H1 (cell line): ENCODE measurements around the gene ANKRD62. TPM values are rescaled to one million over a fixed set of nuclear protein-coding genes. Genes with fewer than 3 reads are reported as not detected.

ENCODE experiments used
- CTCF ChIA-PET: fragments of 300-600 bp; sonication (Branson Sonifier 250); formaldehyde crosslinking; loops from one replicate; lab custom pipeline; 2021; ENCODE audit not compliant: partially characterized antibody; lab: Charles Lee
- POLR2A ChIA-PET: fragments of 300-600 bp; sonication (Branson Sonifier 250); formaldehyde crosslinking; loops from one replicate; lab custom pipeline; 2021; ENCODE audit warnings: inconsistent platforms; ENCODE audit not compliant: partially characterized antibody; lab: Charles Lee
- DNase-seq, 2 experiments: peaks; one replicate each; pipeline versions ENCODE4 v3.0.0 to v3.0.0-alpha.2; 2010 to 2022; ENCODE audit warnings: low spot score in 2 of 2, low read depth in 1 of 2, mixed read lengths in 1 of 2
- FAIRE-seq: peaks from 2 replicates; lab custom pipeline; 2011; peaks lifted over from hg19 to GRCh38; lab: Jason Lieb, UNC
- H2AFZ ChIP-seq: 2 replicates; pipeline ENCODE4 v1.8.1; 2012; ENCODE audit warnings: low read length, inconsistent platforms
- H2AK5ac ChIP-seq: 2 replicates; pipeline ENCODE4 v1.6.1; 2013; ENCODE audit warnings: low read depth, low read length
- H2BK120ac ChIP-seq: replicated peaks from 2 replicates; pipeline ENCODE3; 2013; ENCODE audit warnings: low read depth, low read length, inconsistent platforms
- H2BK12ac ChIP-seq: 2 replicates; pipeline ENCODE4 v1.6.1; 2013; ENCODE audit warnings: low read depth, low read length
- H2BK15ac ChIP-seq: 2 replicates; pipeline ENCODE4 v1.6.1; 2013; ENCODE audit warnings: low read length
- H2BK20ac ChIP-seq: 2 replicates; pipeline ENCODE4 v1.6.1; 2013; ENCODE audit warnings: low read length
- H2BK5ac ChIP-seq: 2 replicates; pipeline ENCODE4 v1.6.1; 2013; ENCODE audit warnings: low read depth, low read length
- H3K14ac ChIP-seq: 2 replicates; pipeline ENCODE4 v1.6.1; 2013; ENCODE audit warnings: inconsistent platforms; ENCODE audit not compliant: insufficient read length
- H3K18ac ChIP-seq: 2 replicates; pipeline ENCODE4 v1.6.1; 2013; ENCODE audit warnings: low read length; ENCODE audit errors: extremely low read depth
- H3K23ac ChIP-seq: 2 replicates; pipeline ENCODE4 v1.6.1; 2013; ENCODE audit warnings: inconsistent platforms; ENCODE audit not compliant: insufficient read length
- H3K23me2 ChIP-seq: 2 replicates; pipeline ENCODE4 v1.6.1; 2013; ENCODE audit warnings: low read depth, low read length
- H3K27ac ChIP-seq: 2 replicates; pipeline ENCODE4 v1.6.1; 2011; ENCODE audit warnings: low read depth, low read length, inconsistent platforms
- H3K27me3 ChIP-seq, 4 experiments: replicated peaks in 1 of 4; 1 replicate in 1 of 4; 2 replicates in 3 of 4; pipeline versions ENCODE4 v1.6.1 to v1.8.1; 2011 to 2013; ENCODE audit warnings: low read length in 3 of 4, mild to moderate bottlenecking in 3 of 4, inconsistent platforms in 2 of 4, mixed read lengths in 2 of 4, moderate library complexity in 1 of 4; ENCODE audit not compliant: control insufficient read depth in 3 of 4, insufficient read depth in 3 of 4; ENCODE audit errors: extremely low read depth in 1 of 4
- H3K36me3 ChIP-seq, 4 experiments: 2 replicates each; pipeline versions ENCODE4 v1.6.1 to v1.8.1; 2011 to 2013; ENCODE audit warnings: mild to moderate bottlenecking in 4 of 4, low read length in 3 of 4, moderate library complexity in 2 of 4, control low read depth in 1 of 4, inconsistent platforms in 1 of 4; ENCODE audit not compliant: insufficient read depth in 4 of 4, control insufficient read depth in 2 of 4
- H3K4ac ChIP-seq: replicated peaks from 2 replicates; pipeline ENCODE3; 2013; ENCODE audit warnings: low read length, low read depth, mixed read lengths, inconsistent platforms; ENCODE audit not compliant: insufficient read length
- H3K4me1 ChIP-seq, 4 experiments: replicated peaks in 1 of 4; 1 replicate in 1 of 4; 2 replicates in 3 of 4; pipeline versions ENCODE4 v1.6.1 to v1.8.1; 2011 to 2013; ENCODE audit warnings: low read length in 3 of 4, inconsistent platforms in 2 of 4, mixed read lengths in 1 of 4; ENCODE audit not compliant: insufficient read depth in 4 of 4, control insufficient read depth in 3 of 4
- H3K4me2 ChIP-seq, 2 experiments: 2 replicates each; pipeline versions ENCODE4 v1.6.1 to v1.8.1; 2011 to 2013; ENCODE audit warnings: low read depth in 2 of 2, low read length in 2 of 2, control low read depth in 1 of 2, inconsistent platforms in 1 of 2, mild to moderate bottlenecking in 1 of 2; ENCODE audit not compliant: insufficient read depth in 1 of 2
- H3K4me3 ChIP-seq, 4 experiments: fragments of 200-600, 300-600 bp in 1 of 4; sonication (generic), shearing (Covaris generic), sonication (Bioruptor Twin) in 1 of 4; 2 replicates each; pipeline versions ENCODE4 v1.5.1 to v1.8.1; 2011 to 2016; ENCODE audit warnings: low read length in 4 of 4, low read depth in 3 of 4, control low read depth in 2 of 4, inconsistent platforms in 2 of 4, mild to moderate bottlenecking in 2 of 4, mixed read lengths in 1 of 4, moderate library complexity in 1 of 4; ENCODE audit not compliant: insufficient read depth in 2 of 4; ENCODE audit errors: extremely low read depth in 1 of 4
- H3K56ac ChIP-seq: replicated peaks from 2 replicates; pipeline ENCODE3; 2013; ENCODE audit warnings: low read depth, mild to moderate bottlenecking, mixed read lengths, low read length, inconsistent platforms; ENCODE audit not compliant: insufficient read length
- H3K79me1 ChIP-seq: 2 replicates; pipeline ENCODE4 v1.6.1; 2013; ENCODE audit warnings: low read depth, low read length, control low read depth
- H3K79me2 ChIP-seq, 2 experiments: 2 replicates each; pipeline versions ENCODE4 v1.6.1 to v1.8.1; 2012 to 2013; ENCODE audit warnings: low read length in 2 of 2, mild to moderate bottlenecking in 2 of 2, inconsistent platforms in 1 of 2; ENCODE audit not compliant: insufficient read depth in 2 of 2, control insufficient read depth in 1 of 2
- H3K9ac ChIP-seq, 4 experiments: replicated peaks in 1 of 4; 1 replicate in 1 of 4; 2 replicates in 3 of 4; pipeline versions ENCODE4 v1.6.1 to v1.8.1; 2011 to 2013; ENCODE audit warnings: low read depth in 3 of 4, low read length in 3 of 4, control low read depth in 2 of 4, mild to moderate bottlenecking in 2 of 4, moderate library complexity in 2 of 4, inconsistent platforms in 1 of 4; ENCODE audit errors: extremely low read depth in 1 of 4
- H3K9me3 ChIP-seq, 2 experiments: 2 replicates each; pipeline versions ENCODE4 v1.6.1 to v1.8.1; 2012 to 2013; ENCODE audit warnings: mild to moderate bottlenecking in 2 of 2, moderate library complexity in 2 of 2, control low read depth in 1 of 2, inconsistent platforms in 1 of 2, low read depth in 1 of 2, low read length in 1 of 2, mixed read lengths in 1 of 2; ENCODE audit not compliant: insufficient read depth in 2 of 2
- H4K20me1 ChIP-seq, 2 experiments: replicated peaks in 1 of 2; 2 replicates each; pipeline versions ENCODE3 to v1.8.1; 2011 to 2013; ENCODE audit warnings: inconsistent platforms in 2 of 2, low read length in 2 of 2, mild to moderate bottlenecking in 1 of 2; ENCODE audit not compliant: insufficient read depth in 2 of 2, control insufficient read depth in 1 of 2
- H4K5ac ChIP-seq: 2 replicates; pipeline ENCODE4 v1.6.1; 2013; ENCODE audit warnings: low read length, low read depth, mixed read lengths, inconsistent platforms; ENCODE audit not compliant: insufficient read length
- H4K8ac ChIP-seq: 2 replicates; pipeline ENCODE4 v1.8.0; 2013; ENCODE audit warnings: mild to moderate bottlenecking, moderate library complexity, low read length, inconsistent platforms; ENCODE audit not compliant: insufficient read depth; ENCODE audit errors: extremely low read depth
- H4K91ac ChIP-seq: replicated peaks from 2 replicates; pipeline ENCODE3; 2013; ENCODE audit warnings: low read length, mixed read lengths, inconsistent platforms; ENCODE audit not compliant: insufficient read length
- ATF2 ChIP-seq: IDR thresholded peaks from 2 replicates; pipeline ENCODE4 v1.6.1; 2012; ENCODE audit warnings: low read length, inconsistent platforms
- BCL11A ChIP-seq, 2 experiments: IDR thresholded peaks; one replicate each; pipeline ENCODE4 v1.6.1; 2011; ENCODE audit warnings: low read depth in 2 of 2, low read length in 2 of 2, mild to moderate bottlenecking in 2 of 2
- CHD2 ChIP-seq: IDR thresholded peaks from 2 replicates; pipeline ENCODE4 v1.6.1; 2012; ENCODE audit warnings: low read length, improper control_type of control experiment
- CREB1 ChIP-seq: IDR thresholded peaks from 2 replicates; pipeline ENCODE4 v1.6.1; 2012; ENCODE audit warnings: inconsistent platforms
- CTCF ChIP-seq, 3 experiments: IDR thresholded peaks; 1 replicate in 2 of 3; 2 replicates in 1 of 3; pipeline versions ENCODE4 v1.5.1 to v1.6.1; 2011; ENCODE audit warnings: low read length in 3 of 3, mild to moderate bottlenecking in 3 of 3, inconsistent platforms in 2 of 3, low read depth in 1 of 3, moderate library complexity in 1 of 3; ENCODE audit not compliant: insufficient read depth in 1 of 3; ENCODE audit errors: control extremely low read depth in 1 of 3
- GABPA ChIP-seq: IDR thresholded peaks from 2 replicates; pipeline ENCODE4 v1.6.1; 2011; ENCODE audit warnings: mild to moderate bottlenecking, low read length, moderate library complexity, borderline replicate concordance; ENCODE audit not compliant: insufficient read depth
- HDAC6 ChIP-seq: IDR thresholded peaks from one replicate; pipeline ENCODE4 v1.7.1; 2012; ENCODE audit warnings: low read depth, mild to moderate bottlenecking, inconsistent platforms, low read length, moderate library complexity
- MAFK ChIP-seq: IDR thresholded peaks from 2 replicates; pipeline ENCODE4 v1.6.1; 2012; ENCODE audit warnings: low read depth, mild to moderate bottlenecking, improper control_type of control experiment, low read length
- NANOG ChIP-seq: IDR thresholded peaks from 2 replicates; pipeline ENCODE4 v1.6.1; 2011; ENCODE audit warnings: low read length, low read depth, mild to moderate bottlenecking, inconsistent platforms; ENCODE audit not compliant: insufficient read depth, poor library complexity, severe bottlenecking
- SP1 ChIP-seq: IDR thresholded peaks from 2 replicates; pipeline ENCODE4 v1.6.1; 2011; ENCODE audit warnings: low read depth, low read length
- YY1 ChIP-seq: IDR thresholded peaks from 2 replicates; pipeline ENCODE4 v1.6.1; 2011; ENCODE audit warnings: low read depth, mild to moderate bottlenecking, low read length
- WGBS, 2 experiments: shearing (Covaris generic) in 1 of 2; methylation state at CpG; one replicate each; pipeline versions ENCODE4 v1.1.6 to v1.1.7; 2013 to 2015; ENCODE audit warnings: low lambda C conversion rate in 2 of 2, mixed read lengths in 2 of 2, inconsistent platforms in 1 of 2, low coverage in 1 of 2, missing lambda C conversion rate in 1 of 2; ENCODE audit not compliant: insufficient replicate concordance in 2 of 2, insufficient coverage in 1 of 2, insufficient read length in 1 of 2; ENCODE audit errors: extremely low coverage in 1 of 2, missing lambda C conversion rate in 1 of 2; 5-methylcytosine and 5-hydroxymethylcytosine counted together
- polyA plus RNA-seq, 7 experiments: library from polyadenylated mRNA; depleted of rRNA in 3 of 7; stranded (reverse) in 5 of 7; unstranded in 2 of 7; fragments of >200 nt in 5 of 7; fragments of 200-250 nt in 2 of 7; gene quantifications; 1 replicate in 5 of 7; 2 replicates in 1 of 7; 4 replicates in 1 of 7; pipeline versions ENCODE4 v1.2.1 to v1.2.3, GENCODE V29; 2011 to 2013; ENCODE audit warnings: missing spikeins in 2 of 7, mixed read lengths in 2 of 7
- total RNA-seq: library from RNA; stranded (reverse); fragmentation: NEBNext Ultra II Directional; extraction: Animal tissue kit (Norgen Biotek cat#: 25700); gene quantifications from 2 replicates; pipeline ENCODE4 v1.2.1, GENCODE V29; 2021

Gene ANKRD62
- total and polyA plus RNA-seq, 2 of the 8 experiments (the other 6 are each of a cell fraction or from before 2014, with no cell fraction given), result not detected

GRCh38 chr18:12044591-12044990 is 49.1 kb upstream of the ANKRD62 start:
- no peak overlapping the region for H3K27ac ChIP-seq
- no peak overlapping the region for H3K4ac ChIP-seq
- H2BK120ac ChIP-seq, result no peak overlapping the region
- H2BK15ac ChIP-seq, result no peak overlapping the region
- no peaks in the 10 kb centered on the region for H3K79me1 ChIP-seq
- H3K18ac ChIP-seq, result no peak overlapping the region
- no peaks in the 10 kb centered on the region for H3K23me2 ChIP-seq
- H3K23ac ChIP-seq, result no peak overlapping the region
- H3K4me3 ChIP-seq, result no peak overlapping the region
- FAIRE-seq, result no peak
- H3K36me3 ChIP-seq, result no peaks in the 10 kb centered on the region
- no peaks in the 10 kb centered on the region for H3K9me3 ChIP-seq
- POLR2A ChIA-PET, result no interaction called here
- H4K5ac ChIP-seq, result no peak overlapping the region
- H3K9ac ChIP-seq, result no peak overlapping the region
- no peak for DNase-seq
- WGBS, 2 experiments, result 87% methylated on average over 5 of the region's 5 CpGs; no CpG with 5 or more reads in 1 of the 2 experiments
- no peak overlapping the region for H3K4me2 ChIP-seq
- no peak overlapping the region for H2BK5ac ChIP-seq
- H3K79me2 ChIP-seq, result no peaks in the 10 kb centered on the region
- H2AK5ac ChIP-seq, result no peak overlapping the region
- H3K4me1 ChIP-seq, result peaks cover 0 to 4% (median 0%) of the 10 kb centered on the region in 4 experiments; a peak in 1 of 7 replicates
- H4K20me1 ChIP-seq, result no peaks in the 10 kb centered on the region
- no peak overlapping the region for H4K91ac ChIP-seq
- no peak overlapping the region for H3K56ac ChIP-seq
- no peak overlapping the region for H4K8ac ChIP-seq
- no peak overlapping the region for H2BK20ac ChIP-seq
- no peak overlapping the region for H3K14ac ChIP-seq
- CTCF ChIA-PET, result no interaction called here
- H3K27me3 ChIP-seq, result no peaks in the 10 kb centered on the region
- no peak overlapping the region for H2BK12ac ChIP-seq
- no peak overlapping the region for H2AFZ ChIP-seq
- TF ChIP-seq ATF2 (no peak), CTCF (IDR thresholded peaks at IDR 0.05; ENCODE audit: control extremely low read depth in 1 of 3, insufficient read depth in 1 of 3, low read depth in 1 of 3, low read length in 3 of 3) (no peak), GABPA (no peak), YY1 (no peak), CREB1 (no peak), BCL11A (IDR thresholded peaks at IDR 0.05; ENCODE audit: low read depth in 2 of 2, low read length in 2 of 2) (no peak), SP1 (no peak), NANOG (no peak), MAFK (no peak), CHD2 (no peak), HDAC6 (no peak)
